ENCODE measurements around the gene GPR4.

GRCh38 chr19:45613926-45614725 is 12.1 kb upstream of the GPR4 start:
- TF ChIP-seq CTCF (IDR thresholded peaks at IDR 0.05; ENCODE audit: low read length) (no peak), EZH2 (IDR thresholded peaks at IDR 0.05; ENCODE audit: borderline replicate concordance, low read length) (no peak)

All from OCI-LY1 (cell line).